HG03442 (cell line): ENCODE results near the gene ASMTL.
A peak's percentile ranks its signal among the peaks of the same experiment; 100 is the strongest.
"Not testable (repeated sequence)": the region's sequence is repeated elsewhere in the genome, so short reads cannot be mapped to it uniquely, and the experiment has no call there.

Experiments used
- ATAC-seq: cut with Tn5 transposase; IDR thresholded peaks from one replicate; pipeline ENCODE4 v1.9.1; 2021; ENCODE audit warnings: mild to moderate bottlenecking, moderate library complexity; ENCODE audit not compliant: unreplicated experiment

Gene ASMTL

GRCh38 chrX:1411326-1411725, 41.4 kb downstream of the ASMTL start:
- ATAC-seq: no peak

GRCh38 chrX:1407035-1407434, 45.7 kb downstream of the ASMTL start:
- no peak for ATAC-seq

- ATAC-seq: not testable (repeated sequence)
Measured at GRCh38 chrX:1405769-1406168, 46.9 kb downstream of the ASMTL start.

GRCh38 chrX:1403867-1404266, 48.8 kb downstream of the ASMTL start:
- ATAC-seq: not testable (repeated sequence)

- no peak for ATAC-seq
Measured at GRCh38 chrX:1403228-1403627, 49.5 kb downstream of the ASMTL start.

DNA sequence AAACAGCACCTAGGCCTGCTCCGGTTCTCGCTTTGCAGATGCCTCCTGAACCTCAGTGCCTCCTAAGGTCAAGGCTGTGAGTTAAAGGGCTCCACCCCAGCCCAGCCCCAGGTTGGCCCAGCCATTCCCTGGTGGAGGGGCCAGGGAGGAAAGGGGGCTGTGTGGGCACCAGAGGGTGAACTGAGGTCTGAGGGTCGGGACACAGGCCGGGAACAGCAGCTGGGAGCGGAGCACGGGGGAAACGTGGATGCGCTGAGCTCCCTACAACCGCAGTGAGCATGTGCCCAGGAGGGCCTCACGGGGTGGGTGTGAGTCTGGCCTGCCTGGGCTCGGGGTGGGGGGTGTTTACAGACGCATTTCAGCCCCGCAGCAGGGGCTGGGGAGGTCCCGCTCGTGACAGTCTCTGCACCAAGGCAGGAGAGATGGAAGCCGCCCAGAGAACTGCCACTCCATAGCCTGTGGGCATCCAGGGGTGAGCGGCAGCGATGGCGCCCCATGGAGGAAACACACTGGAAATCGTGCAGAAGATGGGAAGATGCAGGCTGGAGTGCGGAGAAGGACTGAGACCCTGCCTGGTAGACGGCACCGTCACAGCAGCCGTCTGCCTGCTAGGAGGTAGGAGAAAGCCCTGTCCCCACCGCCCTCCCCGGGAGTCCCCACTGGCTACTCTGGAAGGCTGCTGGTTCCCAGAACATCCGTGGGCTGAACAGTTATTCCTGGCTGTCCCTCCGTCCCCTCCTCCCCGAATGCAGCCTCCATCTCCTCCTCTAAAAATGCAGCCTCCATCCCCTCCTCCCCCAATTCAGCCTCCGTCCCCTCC, 50.9 kb downstream of the ASMTL start:
- no peak for ATAC-seq

GRCh38 chrX:1400742-1401471, 51.8 kb downstream of the ASMTL start:
- ATAC-seq: no peak

GRCh38 chrX:1400049-1400448, 52.7 kb downstream of the ASMTL start:
- no peak for ATAC-seq

DNA sequence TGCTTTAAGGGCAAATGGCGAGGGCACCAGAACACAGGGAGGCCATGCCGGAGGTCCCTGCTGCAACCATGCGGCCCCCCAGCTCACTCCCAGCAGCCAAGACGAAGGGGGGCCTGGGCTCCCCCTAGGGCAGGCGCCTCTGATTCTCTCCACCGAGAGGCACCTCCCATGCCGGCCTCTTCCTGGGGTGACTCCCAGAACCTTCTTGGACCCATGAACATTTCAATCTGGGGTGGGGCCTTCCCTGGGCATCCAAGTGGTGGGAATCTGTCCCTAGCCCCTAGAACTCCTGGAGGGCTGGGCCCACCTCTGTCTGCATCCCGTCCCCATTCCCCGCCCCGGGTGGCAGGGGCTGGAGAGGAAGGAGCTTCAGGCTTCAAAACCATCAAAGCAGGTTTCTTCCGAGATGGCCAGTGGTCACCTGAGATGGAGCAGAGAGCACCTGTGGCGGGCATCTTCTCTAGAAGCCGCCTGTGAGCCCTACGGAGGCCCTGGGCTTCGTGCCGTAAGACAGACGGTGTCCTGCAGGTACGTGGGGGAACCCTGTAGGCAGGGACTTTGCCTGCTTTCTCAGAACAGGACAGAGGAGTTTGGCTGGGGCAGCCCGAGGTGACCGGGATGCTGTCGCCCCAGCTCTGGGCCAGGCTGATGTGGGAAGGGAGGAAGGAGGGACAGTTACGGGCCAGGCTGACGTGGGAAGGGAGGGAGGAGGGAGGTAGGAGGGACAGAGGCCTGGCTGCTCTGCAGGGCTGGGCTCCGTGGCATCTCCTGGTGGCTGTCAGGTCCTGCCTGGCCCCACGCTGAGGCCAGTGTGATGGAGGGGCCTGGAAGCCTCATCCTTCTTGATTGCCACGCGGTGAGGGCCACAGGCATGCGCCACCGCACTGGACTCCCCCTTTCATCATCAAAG, 54.0 kb downstream of the ASMTL start:
- ATAC-seq: no peak

DNA sequence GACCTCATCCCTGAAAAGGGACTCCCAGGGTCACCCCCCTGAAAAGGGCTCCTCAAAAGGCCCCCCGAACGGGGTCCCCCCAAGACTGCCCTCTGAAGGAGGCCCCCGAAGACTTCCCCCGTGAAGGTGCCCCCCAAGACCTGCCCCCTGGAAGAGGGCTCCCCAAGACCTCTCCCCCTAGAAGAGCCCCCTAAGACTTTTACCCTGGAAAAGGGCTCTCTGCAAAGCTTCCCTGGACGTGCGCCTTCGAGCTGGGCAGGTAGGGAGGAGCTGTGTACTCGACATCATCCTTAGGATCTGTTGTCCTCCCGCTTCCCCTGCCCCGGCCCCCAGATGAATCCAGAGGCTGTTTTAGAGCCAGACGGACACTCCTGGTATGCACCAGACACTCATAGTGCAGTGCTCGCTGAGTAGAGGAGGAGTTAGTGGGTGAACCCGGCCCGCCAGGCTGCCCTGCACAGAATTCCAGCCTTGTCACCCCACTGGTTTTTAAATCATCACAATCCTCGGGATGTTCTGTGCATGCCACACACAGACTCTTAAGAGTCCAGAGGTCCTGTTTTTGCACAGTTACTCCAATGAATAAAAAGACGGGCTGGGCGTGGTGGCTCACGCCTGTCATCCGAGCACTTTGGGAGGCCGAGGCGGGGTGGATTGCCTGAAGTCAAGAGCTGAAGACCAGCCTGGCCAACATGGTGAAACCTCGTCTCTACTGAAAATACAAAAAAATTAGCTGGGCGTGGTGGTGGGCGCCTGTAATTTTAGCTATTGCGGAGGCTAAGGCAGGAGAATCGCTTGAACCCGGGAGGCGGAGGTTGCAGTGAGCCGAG, 55.1 kb downstream of the ASMTL start:
- ATAC-seq: no peak

DNA sequence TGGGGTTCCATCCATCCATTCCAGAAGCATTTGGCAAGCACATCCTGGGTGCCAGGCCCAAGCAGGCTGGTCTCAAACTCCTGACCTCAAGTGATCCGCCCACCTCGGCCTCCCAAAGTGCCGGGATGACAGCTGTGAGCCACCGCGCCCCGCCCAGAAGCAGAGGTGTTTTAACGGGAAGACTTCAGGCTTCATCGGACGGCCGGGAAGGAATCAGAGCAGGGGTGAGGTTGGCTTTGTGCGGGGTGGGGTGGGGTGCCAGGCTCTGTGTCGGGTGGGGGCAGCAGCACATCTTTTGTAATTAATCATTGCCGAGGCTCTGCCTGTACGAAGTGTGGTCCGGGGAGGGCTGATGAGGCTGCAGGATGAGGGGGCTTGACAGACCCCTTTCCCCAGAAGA, 55.7 kb downstream of the ASMTL start:
- ATAC-seq: no peak

GRCh38 chrX:1395646-1396216, 57.0 kb downstream of the ASMTL start:
- ATAC-seq: no peak

GRCh38 chrX:1394731-1395501, 57.8 kb downstream of the ASMTL start:
- no peak for ATAC-seq

- ATAC-seq: no peak
Measured at GRCh38 chrX:1393871-1394615, 58.7 kb downstream of the ASMTL start.

GRCh38 chrX:1392376-1393068, 60.2 kb downstream of the ASMTL start:
- peak; percentile 16 for ATAC-seq

GRCh38 chrX:1391707-1392375, 60.9 kb downstream of the ASMTL start, which contains the start of gene SLC25A6:
TSS of gene SLC25A6 (minus strand) at chrX:1392113. CDS start at chrX:1392009, 104 bp downstream.
- ATAC-seq: peak; percentile 94

GRCh38 chrX:1391370-1391706, 61.4 kb downstream of the ASMTL start:
- no peak for ATAC-seq
